ENCODE data around the gene TMEM117.

The TMEM117 gene

DNA sequence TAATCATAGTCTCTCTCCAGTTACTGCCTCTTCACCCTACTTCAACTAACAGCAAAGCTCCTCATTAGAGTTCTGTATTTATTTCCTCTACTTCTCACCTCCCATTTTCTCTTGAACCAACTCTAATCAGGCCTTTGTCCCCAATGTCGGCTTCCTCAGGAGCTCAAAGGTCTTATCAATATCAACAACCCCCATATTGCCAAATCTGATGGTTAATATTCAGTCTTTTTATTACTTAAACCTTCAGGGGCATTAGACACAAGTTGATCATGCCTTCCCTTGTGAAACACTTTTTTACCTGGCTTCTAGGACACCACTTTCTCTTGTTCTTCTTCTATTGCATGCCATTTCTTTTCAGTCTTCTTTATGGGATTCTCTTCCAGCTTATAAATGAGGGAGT, 531.3 kb downstream of the TMEM117 start:
- Histone ChIP-seq H3K9me3 (ENCODE audit: control insufficient read depth, insufficient read depth, low read length) (no peaks in the 10 kb centered on the region), H3K4me2 (ENCODE audit: low read length) (no peak overlapping the region), H3K79me2 (ENCODE audit: control insufficient read depth, low read length) (no peaks in the 10 kb centered on the region), H4K20me1 (ENCODE audit: control insufficient read depth, insufficient read depth, low read depth, low read length) (no peaks in the 10 kb centered on the region), H3K9me2 (replicated peaks; ENCODE audit: control insufficient read depth, low read length) (no peaks in the 10 kb centered on the region), H3K4me3 (ENCODE audit: low read length) (no peak overlapping the region), H3K27me3 (ENCODE audit: control insufficient read depth, low read length) (no peaks in the 10 kb centered on the region), H3K36me3 (ENCODE audit: control insufficient read depth, low read length) (no peaks in the 10 kb centered on the region), H3F3A (ENCODE audit: control insufficient read depth, insufficient read depth) (no peaks in the 10 kb centered on the region), H3K27ac (ENCODE audit: low read depth, low read length) (no peak overlapping the region), H3K4me1 (ENCODE audit: control insufficient read depth, low read length) (no peaks in the 10 kb centered on the region)
- no peak for TF ChIP-seq EZH2phosphoT487 (IDR thresholded peaks at IDR 0.05; ENCODE audit: borderline replicate concordance, low read length)
- TF ChIP-seq, protein P1, sequence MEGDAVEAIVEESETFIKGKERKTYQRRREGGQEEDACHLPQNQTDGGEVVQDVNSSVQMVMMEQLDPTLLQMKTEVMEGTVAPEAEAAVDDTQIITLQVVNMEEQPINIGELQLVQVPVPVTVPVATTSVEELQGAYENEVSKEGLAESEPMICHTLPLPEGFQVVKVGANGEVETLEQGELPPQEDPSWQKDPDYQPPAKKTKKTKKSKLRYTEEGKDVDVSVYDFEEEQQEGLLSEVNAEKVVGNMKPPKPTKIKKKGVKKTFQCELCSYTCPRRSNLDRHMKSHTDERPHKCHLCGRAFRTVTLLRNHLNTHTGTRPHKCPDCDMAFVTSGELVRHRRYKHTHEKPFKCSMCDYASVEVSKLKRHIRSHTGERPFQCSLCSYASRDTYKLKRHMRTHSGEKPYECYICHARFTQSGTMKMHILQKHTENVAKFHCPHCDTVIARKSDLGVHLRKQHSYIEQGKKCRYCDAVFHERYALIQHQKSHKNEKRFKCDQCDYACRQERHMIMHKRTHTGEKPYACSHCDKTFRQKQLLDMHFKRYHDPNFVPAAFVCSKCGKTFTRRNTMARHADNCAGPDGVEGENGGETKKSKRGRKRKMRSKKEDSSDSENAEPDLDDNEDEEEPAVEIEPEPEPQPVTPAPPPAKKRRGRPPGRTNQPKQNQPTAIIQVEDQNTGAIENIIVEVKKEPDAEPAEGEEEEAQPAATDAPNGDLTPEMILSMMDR (IDR thresholded peaks at IDR 0.05; ENCODE audit: low read depth, low read length, poor library complexity, severe bottlenecking) = no peak

DNA sequence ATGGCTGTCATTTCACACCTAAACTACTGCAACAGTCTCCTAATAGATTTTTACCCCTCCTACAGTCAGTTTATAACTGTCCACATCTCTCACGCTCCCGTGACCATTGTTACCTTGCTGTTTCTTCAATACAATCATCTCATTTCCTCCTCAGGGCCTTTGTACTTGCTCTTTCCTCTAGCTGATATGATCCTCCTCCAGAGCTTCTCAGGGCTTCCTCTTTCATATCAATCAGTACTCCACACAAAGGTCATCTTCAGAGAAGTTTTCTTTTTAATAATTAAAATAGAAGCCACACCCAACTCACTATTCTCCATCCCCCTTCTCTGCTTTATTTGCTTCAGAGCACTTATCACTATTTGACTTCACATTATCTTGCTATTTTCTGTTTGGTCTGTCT, 532.0 kb downstream of the TMEM117 start:
- H3K4me3 ChIP-seq (ENCODE audit: low read length) = no peak overlapping the region
- H3K4me2 ChIP-seq (ENCODE audit: low read length) = no peak overlapping the region
- H3K27ac ChIP-seq (ENCODE audit: low read depth, low read length) = no peak overlapping the region
- H3K27me3 ChIP-seq (ENCODE audit: control insufficient read depth, low read length) = no peaks in the 10 kb centered on the region
- no peaks in the 10 kb centered on the region for H3F3A ChIP-seq (ENCODE audit: control insufficient read depth, insufficient read depth)
- H3K79me2 ChIP-seq (ENCODE audit: control insufficient read depth, low read length) = no peaks in the 10 kb centered on the region
- H3K9me2 ChIP-seq (replicated peaks; ENCODE audit: control insufficient read depth, low read length) = no peaks in the 10 kb centered on the region
- no peaks in the 10 kb centered on the region for H4K20me1 ChIP-seq (ENCODE audit: control insufficient read depth, insufficient read depth, low read depth, low read length)
- H3K36me3 ChIP-seq (ENCODE audit: control insufficient read depth, low read length) = no peaks in the 10 kb centered on the region
- TF ChIP-seq, protein P1 (IDR thresholded peaks at IDR 0.05; ENCODE audit: low read depth, low read length, poor library complexity, severe bottlenecking) = no peak
- no peak for TF ChIP-seq EZH2phosphoT487 (IDR thresholded peaks at IDR 0.05; ENCODE audit: borderline replicate concordance, low read length)
- no peaks in the 10 kb centered on the region for H3K9me3 ChIP-seq (ENCODE audit: control insufficient read depth, insufficient read depth, low read length)
- peaks cover 5% of the 10 kb centered on the region for H3K4me1 ChIP-seq (ENCODE audit: control insufficient read depth, low read length)

DNA sequence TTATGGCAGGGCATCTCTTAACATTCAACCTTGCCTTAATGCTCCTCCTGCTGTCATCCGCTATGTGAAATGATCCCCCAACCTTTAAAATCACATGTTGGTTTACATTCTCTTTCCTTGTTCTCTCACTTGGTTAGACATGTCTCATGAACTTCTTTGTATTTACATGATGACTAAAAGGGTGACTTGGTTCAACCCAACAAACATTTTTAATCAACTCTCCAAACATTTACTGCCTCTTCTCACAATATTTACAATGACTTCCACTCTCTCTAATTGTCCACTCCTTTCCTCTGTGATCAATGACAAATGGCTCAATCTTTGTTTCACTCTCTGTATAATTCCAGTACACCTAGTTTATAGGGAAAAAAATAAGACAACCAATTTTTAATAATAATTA, 534.1 kb downstream of the TMEM117 start:
- Histone ChIP-seq H4K20me1 (ENCODE audit: control insufficient read depth, insufficient read depth, low read depth, low read length) (no peaks in the 10 kb centered on the region), H3K79me2 (ENCODE audit: control insufficient read depth, low read length) (no peaks in the 10 kb centered on the region), H3K27me3 (ENCODE audit: control insufficient read depth, low read length) (no peaks in the 10 kb centered on the region), H3K4me2 (ENCODE audit: low read length) (no peak overlapping the region), H3K9me2 (replicated peaks; ENCODE audit: control insufficient read depth, low read length) (no peaks in the 10 kb centered on the region), H3K4me3 (ENCODE audit: low read length) (no peak overlapping the region), H3F3A (ENCODE audit: control insufficient read depth, insufficient read depth) (no peaks in the 10 kb centered on the region), H3K9me3 (ENCODE audit: control insufficient read depth, insufficient read depth, low read length) (no peaks in the 10 kb centered on the region), H3K4me1 (ENCODE audit: control insufficient read depth, low read length) (peaks cover 5% of the 10 kb centered on the region), H3K27ac (ENCODE audit: low read depth, low read length) (no peak overlapping the region), H3K36me3 (ENCODE audit: control insufficient read depth, low read length) (no peaks in the 10 kb centered on the region)
- TF ChIP-seq, protein P1 (IDR thresholded peaks at IDR 0.05; ENCODE audit: low read depth, low read length, poor library complexity, severe bottlenecking) = no peak
- TF ChIP-seq EZH2phosphoT487 (IDR thresholded peaks at IDR 0.05; ENCODE audit: borderline replicate concordance, low read length) = no peak

DNA sequence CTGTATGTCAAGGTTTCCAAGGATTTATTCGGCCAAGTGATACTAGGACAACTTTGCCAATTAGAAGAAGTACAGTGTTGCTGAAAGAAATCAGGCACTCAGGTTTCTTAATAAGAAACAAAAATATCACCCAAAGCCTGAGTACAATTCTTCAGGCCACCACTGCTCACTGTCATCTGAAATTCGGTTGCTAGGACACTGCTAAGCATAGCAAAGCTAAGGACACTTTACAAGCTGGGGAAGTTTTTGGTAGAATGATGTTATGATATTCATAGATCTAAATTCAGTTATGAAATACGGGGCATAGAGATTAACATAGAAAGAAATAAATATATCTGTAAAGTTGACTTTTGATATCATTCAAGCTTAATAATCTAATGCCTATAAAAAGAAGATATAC, 535.1 kb downstream of the TMEM117 start:
- Histone ChIP-seq H3K4me1 (ENCODE audit: control insufficient read depth, low read length) (peaks cover 10% of the 10 kb centered on the region), H3F3A (ENCODE audit: control insufficient read depth, insufficient read depth) (no peaks in the 10 kb centered on the region), H4K20me1 (ENCODE audit: control insufficient read depth, insufficient read depth, low read depth, low read length) (no peaks in the 10 kb centered on the region), H3K9me3 (ENCODE audit: control insufficient read depth, insufficient read depth, low read length) (no peaks in the 10 kb centered on the region), H3K4me3 (ENCODE audit: low read length) (no peak overlapping the region), H3K4me2 (ENCODE audit: low read length) (no peak overlapping the region), H3K9me2 (replicated peaks; ENCODE audit: control insufficient read depth, low read length) (no peaks in the 10 kb centered on the region), H3K79me2 (ENCODE audit: control insufficient read depth, low read length) (no peaks in the 10 kb centered on the region), H3K27ac (ENCODE audit: low read depth, low read length) (no peak overlapping the region), H3K36me3 (ENCODE audit: control insufficient read depth, low read length) (no peaks in the 10 kb centered on the region), H3K27me3 (ENCODE audit: control insufficient read depth, low read length) (no peaks in the 10 kb centered on the region)
- no peak for TF ChIP-seq EZH2phosphoT487 (IDR thresholded peaks at IDR 0.05; ENCODE audit: borderline replicate concordance, low read length)
- TF ChIP-seq, protein P1 (IDR thresholded peaks at IDR 0.05; ENCODE audit: low read depth, low read length, poor library complexity, severe bottlenecking) = no peak
